ENCODE results near the gene RFXANK.

- TF ChIP-seq CTCF (IDR thresholded peaks at IDR 0.05; ENCODE audit: low read depth, low read length, missing input control) (no peak), ZBTB33 (IDR thresholded peaks at IDR 0.05) (no peak), YY1 (IDR thresholded peaks at IDR 0.05) (no peak), MAX (IDR thresholded peaks at IDR 0.05) (no peak), JUND (IDR thresholded peaks at IDR 0.05) (no peak), RXRA (IDR thresholded peaks at IDR 0.05) (no peak), HNF4G (IDR thresholded peaks at IDR 0.05) (no peak), TAF1 (conservative IDR thresholded peaks at IDR 0.05) (no peak), GABPA (IDR thresholded peaks at IDR 0.05 in 1 of 2, conservative IDR thresholded peaks at IDR 0.05 in 1 of 2) (no peak), RAD21 (IDR thresholded peaks at IDR 0.05) (no peak)
Observed at GRCh38 chr19:19224150-19224851, 32.2 kb downstream of the RFXANK start.
